Superior temporal gyrus (tissue), 1 donor: ENCODE results near the gene PIP.
"Not testable (repeated sequence)": the region's sequence is repeated elsewhere in the genome, so short reads cannot be mapped to it uniquely, and the experiment has no call there.

Experiments
- DNase-seq: peaks from one replicate; pipeline ENCODE4 v3.0.0-alpha.2; 2016; ENCODE audit errors: extremely low spot score

The PIP gene

DNA sequence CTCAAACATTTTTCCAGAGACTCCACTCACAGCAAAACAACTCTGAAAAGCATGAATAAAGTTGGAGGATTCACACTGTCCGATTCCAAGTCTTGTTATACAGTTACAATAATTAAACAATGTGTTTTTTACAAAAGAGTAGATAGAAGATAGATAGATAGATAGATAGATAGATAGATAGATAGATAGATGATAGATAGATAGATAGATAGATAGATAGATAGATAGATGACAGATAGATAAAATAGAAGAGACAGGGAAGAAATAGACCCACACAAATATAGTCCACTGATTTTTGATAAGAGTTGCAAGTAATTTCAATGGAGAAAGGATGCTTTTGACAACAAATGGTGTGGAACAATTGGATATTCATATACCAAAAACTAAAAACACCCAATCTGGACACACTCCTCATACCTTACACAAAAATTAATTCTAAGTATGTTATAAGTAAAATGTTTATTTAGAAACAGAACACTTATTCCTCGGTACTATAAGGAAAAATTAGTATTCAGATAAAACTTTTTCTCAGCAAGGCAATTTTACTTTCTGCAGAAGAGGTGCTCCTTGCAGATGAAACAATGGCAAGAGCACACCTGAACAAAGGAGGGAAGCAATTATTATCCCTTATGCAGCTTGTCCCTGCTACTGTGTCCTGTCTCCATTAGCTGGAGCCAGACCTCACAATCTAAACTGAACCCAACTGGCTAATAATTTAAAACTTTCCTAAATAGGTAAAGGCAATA, 45.7 kb downstream of the PIP start:
- no peak for DNase-seq

DNA sequence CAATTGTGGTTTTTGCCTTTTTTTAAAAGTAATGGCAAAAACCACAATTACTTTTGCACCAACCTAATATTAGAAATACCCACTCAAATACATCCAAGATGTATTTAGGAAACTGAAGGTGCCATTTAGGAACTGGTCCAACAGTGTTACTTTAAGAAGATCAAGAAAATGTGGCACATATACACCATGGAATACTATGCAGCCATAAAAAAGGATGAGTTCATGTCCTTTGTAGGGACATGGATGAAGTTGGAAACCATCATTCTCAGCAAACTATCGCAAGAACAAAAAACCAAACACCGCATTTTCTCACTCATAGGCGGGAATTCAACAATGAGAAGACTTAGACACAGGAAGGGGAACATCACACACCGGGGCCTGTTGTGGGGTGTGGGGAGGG, 48.9 kb downstream of the PIP start:
- not testable (repeated sequence) for DNase-seq

DNA sequence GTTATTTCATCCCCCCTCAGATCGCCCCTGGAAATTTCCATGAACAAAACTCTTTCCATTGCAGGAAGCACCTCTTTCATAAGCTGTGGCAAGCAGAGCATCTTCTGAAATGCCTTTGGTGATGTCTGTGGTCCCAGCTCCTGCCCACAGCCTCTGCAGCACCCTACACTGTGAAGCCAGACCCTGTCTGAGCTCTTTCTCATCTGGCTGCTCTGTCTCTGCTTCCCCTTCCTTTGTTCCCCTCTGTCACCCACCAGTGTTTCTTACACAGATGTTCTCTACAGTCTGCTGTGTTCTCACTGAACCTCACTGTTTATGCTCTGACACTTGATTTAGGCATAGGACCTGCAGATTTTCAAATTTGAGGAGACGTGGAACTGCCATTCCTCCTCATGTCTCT, 49.5 kb downstream of the PIP start:
- DNase-seq: no peak

DNA sequence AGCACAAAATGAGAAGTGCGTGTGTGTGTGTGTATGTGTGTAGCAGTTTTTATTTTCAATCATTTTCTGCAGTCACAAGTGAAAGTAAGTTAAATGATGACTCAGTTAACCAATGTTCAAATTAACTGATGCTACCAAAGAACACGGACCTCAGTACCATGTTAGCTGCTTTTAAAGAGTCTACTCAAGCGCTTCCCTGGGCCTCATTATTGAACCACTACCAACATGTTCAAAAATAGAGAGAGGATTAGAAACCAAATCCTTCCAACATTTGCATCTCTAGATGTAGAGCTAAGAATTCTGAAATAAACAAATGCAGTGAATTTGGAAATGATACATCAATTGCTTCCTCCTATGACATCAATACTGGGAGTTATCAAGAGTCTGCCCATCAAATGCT, 51.1 kb downstream of the PIP start, which contains the start of gene TAS2R39:
TAS2R39 (plus strand) TSS at position 396 of the 400 bp plus-strand sequence; CDS start at position 396, 0 bp downstream.
- no peak for DNase-seq

DNA sequence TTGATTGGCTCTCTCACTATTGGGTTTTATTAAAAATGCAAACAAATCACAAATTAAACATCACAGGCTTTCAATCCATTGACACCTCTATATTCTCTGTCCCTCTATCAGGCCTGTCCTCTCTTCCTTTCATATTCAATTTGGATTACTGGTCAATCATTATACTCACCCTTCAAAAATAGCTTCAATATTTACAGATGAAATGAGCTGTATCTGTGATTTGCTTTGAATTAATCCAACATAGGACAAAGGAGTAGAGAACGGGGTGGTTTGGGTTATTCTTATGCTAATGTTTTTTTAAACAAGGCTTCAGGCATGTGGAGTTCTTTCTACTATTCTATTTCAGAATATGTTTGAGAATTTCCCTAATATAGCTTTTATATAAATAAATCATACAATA, 53.7 kb downstream of the PIP start:
- no peak for DNase-seq

DNA sequence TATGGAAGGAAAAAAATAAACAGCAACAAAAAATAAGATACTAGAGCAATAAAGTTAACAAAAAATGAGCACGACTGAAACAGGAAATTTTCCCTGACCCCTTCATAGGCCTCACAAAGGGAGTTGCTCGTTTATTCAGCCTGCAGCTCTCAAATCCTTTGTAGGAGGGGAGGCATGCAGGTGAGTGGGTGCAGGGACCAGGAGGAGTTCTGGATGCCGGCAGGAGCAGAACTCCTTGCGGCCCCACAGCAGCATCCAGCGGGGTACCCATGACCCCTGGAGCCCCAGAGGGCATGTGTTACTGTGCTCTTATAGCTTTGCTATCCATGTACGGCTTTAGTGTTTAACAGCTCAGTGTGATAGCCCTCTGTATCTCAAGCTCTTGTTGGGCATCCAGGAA, 57.1 kb downstream of the PIP start:
- DNase-seq: no peak
